ENCODE data around the gene SYNJ2BP.
"Not testable (repeated sequence)": the region's sequence is repeated elsewhere in the genome, so short reads cannot be mapped to it uniquely, and the experiment has no call there.

SYNJ2BP gene, protein sequence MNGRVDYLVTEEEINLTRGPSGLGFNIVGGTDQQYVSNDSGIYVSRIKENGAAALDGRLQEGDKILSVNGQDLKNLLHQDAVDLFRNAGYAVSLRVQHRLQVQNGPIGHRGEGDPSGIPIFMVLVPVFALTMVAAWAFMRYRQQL

DNA sequence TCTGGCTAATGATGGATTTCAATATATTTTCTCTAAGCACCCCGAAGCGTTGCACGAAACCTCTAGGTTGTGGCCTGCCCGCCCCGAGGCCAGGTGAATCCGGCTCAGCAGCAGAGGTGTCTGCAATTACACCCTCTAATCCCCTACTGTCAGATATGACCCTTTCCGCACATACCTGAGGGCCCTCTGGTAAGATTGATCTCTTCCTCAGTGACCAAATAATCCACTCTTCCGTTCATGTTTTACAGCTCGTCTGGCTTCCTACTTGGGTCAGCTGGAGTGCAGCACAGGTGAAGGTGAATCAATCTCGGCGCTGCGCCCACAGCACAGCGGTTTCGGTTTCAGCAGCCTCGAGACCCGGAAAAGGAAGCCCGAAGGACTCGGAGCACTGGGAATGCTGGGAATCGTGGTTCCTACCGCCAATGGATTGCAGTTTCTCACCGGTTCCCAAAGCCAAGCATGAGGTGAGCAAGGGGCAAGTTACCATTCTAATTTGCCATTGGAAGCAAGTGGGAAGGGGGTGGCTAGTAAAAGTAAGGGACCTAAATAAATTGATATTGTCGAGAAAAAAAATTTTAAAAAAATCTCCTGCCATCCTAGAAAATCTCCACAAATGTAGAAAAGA lies at the start of gene SYNJ2BP:
TSS of gene SYNJ2BP (minus strand) at position 366 of the 625 bp plus-strand sequence. CDS start at position 239, 127 bp downstream.
- in situ Hi-C loops (cut with MboI; ENCODE audit: low sequenced_read_pairs), result no loop called here

DNA sequence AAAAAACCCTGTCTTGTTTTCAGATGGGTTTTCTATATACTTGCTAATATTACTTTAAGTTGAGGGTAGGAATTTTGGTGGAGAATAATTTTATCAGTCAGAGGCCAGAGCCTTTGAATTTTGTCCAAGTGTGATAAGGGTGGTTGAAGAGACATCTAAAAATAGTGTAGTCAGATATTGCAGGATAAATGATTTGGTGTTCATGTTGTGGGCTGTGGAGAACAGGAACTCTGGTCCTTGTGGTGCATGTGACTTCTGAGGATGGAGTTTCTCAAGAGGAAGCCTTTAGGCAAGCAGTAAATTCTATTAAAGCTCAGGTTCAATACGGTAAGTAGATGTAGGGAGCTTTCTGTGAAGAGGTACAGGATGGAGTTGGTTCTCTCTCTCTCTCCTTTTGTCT lies 37.8 kb upstream of the SYNJ2BP start:
- in situ Hi-C loops (cut with MboI; ENCODE audit: low sequenced_read_pairs), result no loop called here

DNA sequence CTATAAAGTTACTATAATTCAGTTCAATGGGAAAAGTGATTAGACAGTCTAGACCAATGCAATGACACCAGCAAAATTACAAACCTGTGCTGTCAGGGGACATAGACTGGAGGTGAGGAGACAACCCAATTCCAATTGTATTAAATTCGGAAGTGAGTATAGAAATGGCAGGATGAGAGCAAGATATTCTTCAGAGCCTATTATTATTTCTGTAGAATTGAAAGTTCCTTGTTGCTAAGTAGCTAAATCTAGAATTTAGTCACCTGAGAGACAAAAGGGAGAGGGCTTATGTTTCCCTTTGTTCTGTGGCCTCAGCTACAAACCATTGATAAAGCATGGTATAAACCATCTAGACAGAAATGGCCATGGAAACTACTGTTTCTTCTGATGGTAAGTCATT lies 35.0 kb upstream of the SYNJ2BP start, which contains the start of gene ADAM21:
TSS of gene ADAM21 (plus strand) at position 301 of the 400 bp plus-strand sequence. CDS start 5,326 bp downstream, outside the sequence.
- in situ Hi-C loops (cut with MboI; ENCODE audit: low sequenced_read_pairs), result no loop called here

DNA sequence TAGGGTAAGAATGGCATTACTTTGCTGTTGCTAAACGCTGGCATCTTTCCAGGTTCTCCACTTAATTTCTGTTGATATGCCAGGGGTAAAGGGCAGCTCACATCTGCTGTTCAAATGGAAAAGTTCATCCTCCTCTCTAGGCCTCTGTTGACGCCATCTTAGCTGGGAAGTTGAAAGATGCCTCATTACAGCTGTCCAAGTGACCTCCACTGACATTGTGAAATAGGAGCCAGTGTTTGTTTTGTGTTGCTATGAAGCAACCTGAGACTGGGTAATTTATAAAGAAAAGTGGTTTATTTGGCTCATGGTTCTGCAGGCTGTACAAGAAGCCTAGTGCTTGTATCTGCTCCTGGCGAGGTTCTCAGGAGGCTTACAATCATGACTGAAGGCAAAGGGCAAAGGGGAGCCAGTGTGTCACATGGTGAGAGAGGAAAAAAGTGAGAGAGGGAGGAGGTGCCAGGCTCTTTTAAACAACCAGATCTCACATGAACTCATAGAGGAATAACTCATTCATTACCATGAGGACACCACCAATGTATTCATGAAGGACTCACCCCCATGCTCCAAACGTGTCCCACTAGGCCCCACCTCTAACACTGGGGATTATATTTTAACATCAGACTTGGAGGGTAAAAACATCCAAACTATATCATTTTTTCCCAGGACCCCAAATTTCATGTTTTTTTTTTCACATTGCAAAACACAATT lies 31.9 kb upstream of the SYNJ2BP start:
- in situ Hi-C loops (cut with MboI; ENCODE audit: low sequenced_read_pairs), result no loop called here

DNA sequence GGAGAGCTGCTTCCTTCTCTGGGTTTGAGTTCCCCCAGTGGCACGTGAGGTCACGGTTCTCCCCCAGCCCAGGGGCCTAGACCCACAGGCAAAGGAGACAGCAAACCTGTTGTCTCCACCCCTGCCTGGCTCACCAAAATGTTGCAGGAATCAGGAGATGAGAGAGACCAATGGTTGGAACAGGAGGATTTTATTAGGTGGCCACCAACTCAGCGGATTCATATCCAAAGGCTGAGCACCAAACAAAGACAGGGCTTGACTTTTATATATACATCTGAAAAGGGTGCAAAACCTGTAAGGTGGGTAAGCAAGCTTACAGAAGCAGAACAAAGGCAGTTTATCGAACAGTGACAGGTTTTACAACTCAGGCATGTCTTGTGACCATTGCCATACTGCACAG lies 25.9 kb upstream of the SYNJ2BP start:
- in situ Hi-C loops (cut with MboI; ENCODE audit: low sequenced_read_pairs), result no loop called here

DNA sequence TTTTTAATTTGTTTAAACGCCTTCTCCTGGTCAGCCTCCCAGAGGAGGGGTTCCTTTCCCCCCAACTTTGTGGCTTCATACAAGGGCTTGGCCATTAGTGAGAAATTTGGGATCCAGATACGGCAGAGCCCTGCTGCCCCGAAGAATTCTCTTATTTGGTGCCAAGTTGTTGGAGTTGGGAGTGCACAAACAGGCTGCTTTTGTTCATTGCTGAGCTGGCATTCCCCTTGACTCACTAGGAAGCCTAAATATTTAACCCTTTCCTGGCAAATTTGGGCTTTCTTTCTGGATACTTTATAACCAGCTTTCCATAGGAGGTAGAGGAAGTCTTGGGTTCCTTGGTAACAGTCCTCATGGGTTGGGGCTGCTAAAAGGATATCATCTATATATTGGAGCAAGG lies 24.8 kb upstream of the SYNJ2BP start:
- in situ Hi-C loops (cut with MboI; ENCODE audit: low sequenced_read_pairs), result no loop called here

DNA sequence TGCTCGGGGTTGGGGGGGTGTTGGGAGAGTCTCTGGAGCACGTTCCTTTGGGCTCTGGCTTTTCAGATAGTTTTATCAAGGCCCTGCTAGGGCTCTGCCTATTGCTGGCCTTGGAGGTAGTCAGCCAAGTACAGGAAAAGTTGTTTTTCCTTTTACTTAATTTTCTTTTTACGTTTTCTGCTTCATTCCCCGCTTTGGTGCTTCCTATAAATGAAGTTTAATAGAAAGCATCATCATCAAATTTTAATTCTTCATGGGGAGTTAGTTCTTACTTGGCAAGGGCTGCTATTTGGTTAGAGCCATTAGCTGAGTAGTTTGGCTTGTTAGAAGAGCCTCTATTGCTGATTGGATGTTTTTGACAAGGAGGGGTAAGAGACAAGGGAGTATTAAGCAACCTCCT lies 20.0 kb upstream of the SYNJ2BP start:
- in situ Hi-C loops (cut with MboI; ENCODE audit: low sequenced_read_pairs), result no loop called here

DNA sequence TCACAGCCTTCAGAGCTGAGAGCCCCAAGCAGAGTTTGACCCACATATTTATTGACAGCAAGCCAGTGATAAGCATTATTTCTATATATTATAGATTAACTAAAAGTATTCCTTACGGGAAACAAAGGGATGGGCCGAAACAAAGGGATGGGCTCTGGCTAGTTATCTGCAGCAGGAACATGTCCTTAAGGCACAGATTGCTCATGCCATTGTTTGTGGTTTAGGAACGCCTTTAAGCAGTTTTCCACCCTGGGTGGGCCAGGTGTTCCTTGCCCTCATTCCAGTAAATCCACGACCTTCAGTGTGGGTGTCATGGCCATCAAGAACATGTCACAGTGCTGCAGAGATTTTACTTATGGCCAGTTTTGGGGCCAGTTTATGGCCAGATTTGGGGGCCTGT lies 9.7 kb upstream of the SYNJ2BP start:
- in situ Hi-C loops (cut with MboI; ENCODE audit: low sequenced_read_pairs), result not testable (repeated sequence)

DNA sequence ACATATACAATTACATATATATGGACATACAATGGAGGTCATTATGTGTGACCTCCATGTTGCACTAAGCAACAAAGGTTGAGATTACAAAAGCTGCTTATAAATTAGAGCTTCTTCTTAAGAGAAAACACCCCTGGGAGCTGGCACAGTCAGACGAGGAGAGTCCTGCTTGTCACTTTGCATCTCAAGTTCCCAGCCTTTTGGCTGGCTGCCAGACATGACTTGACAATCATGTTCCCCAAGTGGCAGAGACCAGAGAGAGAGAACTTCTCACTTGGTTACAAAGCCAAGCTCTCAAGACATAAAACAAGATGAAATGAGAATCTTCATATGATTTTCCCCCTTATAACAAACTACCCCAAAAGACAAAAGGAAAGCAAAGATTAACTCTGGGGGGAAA lies 8.5 kb upstream of the SYNJ2BP start:
- in situ Hi-C loops (cut with MboI; ENCODE audit: low sequenced_read_pairs), result no loop called here

DNA sequence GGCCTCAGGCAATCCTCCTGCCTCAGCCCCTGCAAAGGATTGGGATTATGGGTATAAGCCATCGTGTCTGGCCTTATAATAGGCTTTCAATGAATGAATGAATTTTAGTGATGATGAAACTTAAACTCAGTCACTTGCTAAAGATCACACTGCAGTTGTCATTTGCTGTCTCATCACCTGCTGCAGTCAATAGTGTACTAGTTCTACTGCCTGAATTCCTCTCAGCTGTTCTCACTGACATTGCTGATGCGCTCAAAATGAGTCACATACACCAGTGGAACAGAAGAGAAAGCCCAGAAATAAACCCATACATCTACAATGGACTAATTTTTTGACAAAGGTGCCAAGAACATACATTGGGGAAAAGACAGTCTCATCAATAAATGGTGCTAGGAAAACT lies 5.6 kb upstream of the SYNJ2BP start:
- in situ Hi-C loops (cut with MboI; ENCODE audit: low sequenced_read_pairs), result no loop called here

DNA sequence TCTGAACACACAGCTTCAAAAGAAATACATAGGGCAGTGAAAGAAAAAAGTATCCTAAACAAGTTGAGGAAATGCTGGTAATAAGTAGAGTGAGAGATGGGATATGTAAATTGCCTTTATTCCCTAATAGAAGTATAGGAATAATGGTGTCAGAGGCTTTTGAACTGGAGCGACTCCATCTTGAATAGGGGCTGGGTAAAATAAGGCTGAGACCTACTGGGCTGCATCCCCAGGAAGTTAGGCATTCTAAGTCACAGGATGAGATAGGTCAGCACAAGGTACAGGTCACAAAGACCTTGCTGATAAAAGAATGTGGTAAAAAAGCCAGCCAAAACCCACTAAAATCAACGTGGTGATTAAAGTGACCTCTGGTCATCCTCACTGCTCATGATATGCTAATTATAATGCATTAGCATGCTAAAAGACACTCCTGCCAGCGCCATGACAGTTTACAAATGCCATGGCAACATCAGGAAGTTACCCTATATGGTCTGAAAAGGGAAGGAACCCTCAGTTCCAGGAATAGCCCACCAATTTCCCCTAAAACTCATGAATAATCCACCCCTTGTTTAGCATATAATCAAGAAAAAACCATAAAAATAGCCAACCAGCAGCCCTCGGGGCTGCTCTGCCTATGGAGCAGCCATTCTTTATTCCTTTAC lies 2.5 kb upstream of the SYNJ2BP start:
- in situ Hi-C loops (cut with MboI; ENCODE audit: low sequenced_read_pairs), result not testable (repeated sequence)

DNA sequence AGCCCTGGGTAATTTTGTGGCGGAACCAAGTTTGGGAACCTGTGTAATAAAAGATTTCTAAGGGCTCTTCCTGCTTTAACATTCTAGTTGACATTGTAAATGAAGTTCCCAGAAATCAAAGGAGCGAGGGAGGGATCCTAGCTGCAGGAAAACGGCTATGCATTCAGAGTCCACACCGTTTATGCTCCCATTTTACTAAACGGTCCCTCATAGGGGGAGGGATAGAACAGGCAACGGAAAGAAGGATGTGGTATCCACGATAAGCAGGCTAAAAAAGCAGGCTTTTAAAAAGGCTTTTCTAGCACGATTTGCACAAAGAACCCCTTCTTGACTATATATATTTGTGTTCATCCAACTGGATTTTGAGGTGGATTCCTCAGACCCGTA lies 559 bp downstream of the SYNJ2BP start:
- in situ Hi-C loops (cut with MboI; ENCODE audit: low sequenced_read_pairs), result no loop called here

DNA sequence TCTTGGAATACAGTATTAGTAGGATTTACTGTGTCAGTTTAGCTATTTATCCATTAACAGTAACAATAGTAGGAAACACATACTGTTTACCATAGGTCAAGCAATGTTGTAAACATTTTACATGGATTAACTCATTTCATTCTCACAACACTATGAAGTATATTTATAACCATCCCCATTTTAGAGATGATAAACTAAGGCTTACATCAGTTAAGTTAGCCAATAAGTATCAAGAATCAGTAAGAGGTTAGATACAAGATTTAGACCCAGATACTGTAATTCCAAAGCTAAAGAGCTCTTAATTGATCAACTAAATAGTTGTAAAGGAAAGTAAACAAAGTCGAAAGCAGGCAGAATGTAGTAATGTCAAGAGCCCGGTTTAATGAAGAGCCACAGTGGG lies 1.1 kb downstream of the SYNJ2BP start:
- in situ Hi-C loops (cut with MboI; ENCODE audit: low sequenced_read_pairs), result no loop called here

DNA sequence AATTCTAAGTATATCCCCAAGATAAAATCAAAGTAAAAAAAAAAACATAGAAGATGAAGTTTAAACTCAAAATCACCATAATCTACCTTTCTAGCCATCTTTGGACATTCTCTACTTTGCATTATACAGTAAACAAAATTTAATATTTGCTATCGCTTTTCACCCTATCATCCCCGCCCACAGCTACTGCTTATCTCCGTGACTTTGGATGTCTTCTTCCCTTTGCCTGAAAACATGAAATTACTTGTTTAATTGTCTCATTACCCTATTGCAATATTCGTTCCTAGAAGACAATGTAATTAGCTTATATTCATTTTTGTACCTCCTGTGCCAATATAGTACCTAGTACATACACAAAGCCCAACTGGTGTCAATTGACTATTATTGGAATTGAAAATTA lies 9.3 kb downstream of the SYNJ2BP start:
- in situ Hi-C loops (cut with MboI; ENCODE audit: low sequenced_read_pairs), result no loop called here

DNA sequence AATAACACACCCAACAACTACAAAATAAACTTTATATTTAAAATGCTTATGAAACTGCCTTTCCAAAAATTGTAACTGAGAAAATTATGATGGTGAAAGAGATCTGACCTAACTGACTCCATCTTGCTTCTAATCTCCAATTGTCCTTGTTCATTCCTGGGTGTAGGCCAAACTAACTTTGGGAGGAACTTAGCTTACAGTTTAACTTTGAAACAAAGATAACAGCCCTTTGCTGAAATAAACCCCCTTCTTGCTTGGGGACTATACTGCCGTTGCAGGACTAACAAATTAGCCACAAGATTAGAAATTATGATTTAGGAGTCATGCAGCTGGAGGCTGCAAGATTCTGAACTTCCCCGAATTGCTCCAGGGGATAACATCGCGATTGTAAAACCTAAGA lies 10.7 kb downstream of the SYNJ2BP start:
- in situ Hi-C loops (cut with MboI; ENCODE audit: low sequenced_read_pairs), result not testable (repeated sequence)

DNA sequence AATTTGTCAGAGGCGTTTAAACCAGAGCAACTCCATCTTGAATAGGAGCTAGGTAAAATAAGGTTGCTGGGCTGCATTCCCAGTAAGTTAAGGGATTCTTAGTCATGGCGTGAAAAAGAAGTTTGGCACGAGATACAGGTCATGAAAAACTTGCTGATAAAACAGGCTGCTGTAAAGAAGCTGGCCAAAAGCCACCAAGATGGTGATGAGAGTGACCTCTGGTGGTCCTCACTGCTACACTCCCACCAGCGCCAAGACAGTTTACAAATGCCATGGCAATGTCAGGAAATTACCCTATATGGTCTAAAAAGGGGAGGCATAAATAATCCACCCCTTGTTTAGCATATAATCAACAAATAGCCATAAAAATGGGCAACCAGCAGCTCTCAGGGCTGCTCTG lies 13.6 kb downstream of the SYNJ2BP start:
- in situ Hi-C loops (cut with MboI; ENCODE audit: low sequenced_read_pairs), result not testable (repeated sequence)

DNA sequence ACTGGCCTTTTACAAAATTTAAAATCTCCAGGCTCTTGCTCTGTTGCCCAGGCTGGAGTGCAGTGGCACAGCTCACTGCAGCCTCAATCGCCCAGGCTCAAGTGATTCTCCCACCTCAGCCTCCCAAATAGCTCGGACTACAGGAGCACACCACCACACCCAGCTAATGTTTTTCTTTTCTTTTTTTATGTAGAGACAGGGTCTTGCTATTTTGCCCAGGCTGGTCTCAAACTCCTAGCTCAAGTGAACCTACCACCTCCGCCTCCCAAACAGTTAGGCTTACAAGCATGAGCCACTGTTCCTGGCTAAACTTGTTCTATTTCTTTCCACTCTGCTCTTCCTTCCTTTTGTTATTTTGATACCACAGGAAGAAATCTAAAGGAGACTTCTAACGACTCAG lies 15.2 kb downstream of the SYNJ2BP start:
- in situ Hi-C loops (cut with MboI; ENCODE audit: low sequenced_read_pairs), result no loop called here

DNA sequence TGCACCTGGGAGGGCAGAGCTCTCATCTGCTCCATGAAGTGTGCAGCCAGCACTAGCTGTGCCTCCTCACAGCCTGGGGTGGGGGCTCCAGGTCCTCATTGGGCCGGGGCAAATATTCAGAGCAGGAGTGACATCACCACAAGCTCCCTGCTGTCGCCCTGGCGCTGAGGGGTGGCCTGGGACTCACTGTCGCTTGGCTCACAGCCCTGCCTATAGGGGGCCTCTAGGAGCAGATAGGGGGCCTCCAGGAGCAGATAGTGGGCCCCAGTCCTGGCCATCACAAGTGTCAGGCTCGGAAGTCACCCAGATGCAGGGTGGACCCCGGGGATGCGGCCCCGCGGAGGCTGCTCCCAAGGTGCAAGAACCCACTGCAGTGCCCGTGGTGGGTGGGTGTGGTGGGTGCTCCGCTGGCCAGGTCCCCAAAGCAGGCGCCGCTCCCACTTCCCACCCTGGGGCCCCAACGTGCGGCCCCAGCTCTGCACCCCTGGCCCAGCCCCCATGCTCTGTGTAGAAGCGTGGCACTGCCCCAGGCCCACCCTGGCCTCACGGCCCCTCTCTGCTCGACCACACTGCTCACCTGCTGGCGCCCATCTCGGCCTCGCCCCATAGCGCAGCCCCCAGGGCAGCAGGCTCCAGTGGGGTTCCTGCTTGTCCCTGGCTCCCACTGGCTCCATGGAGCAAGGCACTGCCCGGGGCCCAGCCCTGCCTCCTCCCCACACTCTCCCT lies 18.0 kb downstream of the SYNJ2BP start:
- in situ Hi-C loops (cut with MboI; ENCODE audit: low sequenced_read_pairs), result no loop called here

DNA sequence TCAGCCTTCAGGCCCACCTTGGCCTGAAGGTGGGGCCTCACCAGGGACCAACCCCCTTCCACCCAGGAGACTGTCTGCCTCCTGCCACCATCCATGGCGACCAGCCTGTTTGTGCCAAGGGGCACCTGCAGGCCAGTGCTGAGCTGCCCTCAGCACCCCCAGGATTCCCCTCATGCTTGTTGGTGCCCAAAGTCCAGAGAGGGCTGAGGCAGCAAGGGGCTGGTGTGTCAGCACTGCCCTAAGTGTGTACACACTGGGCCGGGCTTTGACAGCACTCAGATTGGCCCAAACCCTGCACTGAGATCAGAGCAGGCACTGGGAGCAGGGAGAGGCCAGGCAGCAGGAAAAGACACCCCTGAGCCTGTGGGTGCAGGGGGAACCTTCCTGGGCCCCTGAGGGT lies 18.6 kb downstream of the SYNJ2BP start:
- in situ Hi-C loops (cut with MboI; ENCODE audit: low sequenced_read_pairs), result no loop called here

DNA sequence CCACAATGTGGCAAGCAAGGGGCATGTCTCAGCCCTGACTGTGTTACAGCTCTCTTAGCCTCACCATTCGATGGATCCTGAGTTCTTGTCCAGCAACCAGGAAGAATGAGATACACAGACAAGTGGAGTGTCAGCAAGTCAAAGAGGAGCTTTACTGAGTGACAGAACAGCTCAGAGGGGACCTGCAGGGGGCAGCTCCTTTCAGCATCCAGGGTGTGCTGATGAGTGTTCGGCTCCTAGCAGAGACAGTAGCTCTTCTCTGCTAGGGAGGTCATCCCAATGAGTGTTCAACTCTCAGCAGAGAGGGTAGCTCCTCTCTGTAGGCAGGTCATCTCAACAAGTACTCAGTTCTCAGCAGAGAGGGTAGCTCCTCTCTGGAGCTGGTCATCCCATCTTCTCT lies 19.1 kb downstream of the SYNJ2BP start:
- in situ Hi-C loops (cut with MboI; ENCODE audit: low sequenced_read_pairs), result no loop called here

DNA sequence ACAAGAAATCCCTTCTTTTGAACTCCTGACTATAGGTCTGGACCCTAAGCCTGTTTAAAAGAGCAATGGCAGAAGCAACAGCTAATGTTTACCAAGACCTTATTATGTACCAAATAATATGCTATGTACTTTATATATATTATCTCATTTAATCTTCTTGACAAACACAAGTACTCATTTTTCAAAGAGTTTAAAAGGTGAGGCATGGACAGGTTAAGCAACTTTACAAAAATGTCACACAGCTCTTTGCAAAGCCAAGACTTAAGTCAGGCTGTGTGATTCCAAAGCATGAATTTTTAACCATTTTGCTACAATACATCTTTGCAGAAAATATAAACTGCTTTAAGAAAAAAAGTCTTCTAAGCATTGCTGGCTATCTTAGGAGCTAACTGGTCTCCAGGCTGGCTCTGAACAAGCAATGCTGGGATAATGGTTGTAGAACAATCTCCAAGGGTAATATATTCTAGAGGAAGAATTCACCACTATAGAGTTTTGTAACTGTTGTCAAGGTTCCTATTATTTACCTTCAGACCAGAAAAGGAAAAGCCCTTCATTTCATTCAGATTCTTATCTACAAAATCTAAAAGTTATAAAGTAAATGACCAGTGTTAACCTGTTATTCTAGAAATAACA lies 22.1 kb downstream of the SYNJ2BP start:
- in situ Hi-C loops (cut with MboI; ENCODE audit: low sequenced_read_pairs), result no loop called here

Measured in hTERT RPE-1 (cell line).